ENCODE measurements around the gene INS.

INS gene

DNA sequence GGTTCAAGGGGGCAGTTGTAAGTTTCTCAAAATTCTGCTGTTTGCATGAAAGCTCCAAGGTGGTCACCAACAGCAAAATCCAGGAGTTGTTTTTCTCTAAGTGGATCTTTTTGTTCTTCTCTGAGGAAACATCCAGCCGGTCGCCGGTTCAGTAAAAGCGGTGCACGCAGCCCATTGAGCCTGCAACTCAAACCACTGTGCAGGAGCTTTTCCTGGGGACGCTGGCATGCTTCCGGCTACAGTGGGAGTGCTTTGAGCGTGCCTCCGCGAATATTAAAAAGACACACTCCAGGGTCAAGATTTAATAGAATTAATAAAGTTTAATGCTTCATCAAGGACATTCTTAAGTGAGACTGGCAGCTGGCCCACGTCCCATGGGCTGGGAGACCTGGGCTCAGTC, 47.2 kb downstream of the INS start:
- no peak for DNase-seq

DNA sequence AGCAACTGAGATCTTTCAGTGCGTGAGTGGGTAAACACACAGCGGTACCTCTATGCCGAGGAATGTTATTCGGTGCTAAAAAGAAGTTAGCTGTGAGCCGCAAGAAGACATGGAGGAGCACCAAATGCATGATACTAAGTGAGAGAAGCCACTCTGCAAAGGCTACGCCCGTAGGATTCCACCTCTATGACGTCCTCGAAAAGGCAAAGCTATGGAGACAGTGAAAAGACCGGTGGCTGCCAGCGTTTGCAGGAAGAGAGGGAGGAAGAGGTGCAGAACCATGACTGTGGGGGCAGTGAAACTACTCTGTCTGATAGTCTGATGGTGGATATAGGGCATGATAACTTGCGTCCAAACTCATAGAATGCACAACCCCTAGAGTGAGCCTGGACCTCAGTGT, 50.5 kb downstream of the INS start:
- DNase-seq: no peak

All from NCI-H1417 treated with DMSO at 0.1 percent for 48 hours (cell line).